Hepatocyte (in vitro differentiated cells): Measurements from ENCODE around the gene NEIL3. TPM values are rescaled to one million over a fixed set of nuclear protein-coding genes. Genes with fewer than 3 reads are reported as not detected.

Experiments used
- DNase-seq: peaks from one replicate; pipeline ENCODE4 v3.0.0-alpha.2; 2016; ENCODE audit warnings: low spot score
- H2AFZ ChIP-seq: fragments of 200-600 bp; sonication (generic); 2 replicates; pipeline ENCODE4 v1.6.0; 2016; ENCODE audit warnings: antibody characterized with exemption, mild to moderate bottlenecking
- H3K27ac ChIP-seq: fragments of 200-600 bp; sonication (generic); 2 replicates; pipeline ENCODE4 v1.5.1; 2016; ENCODE audit warnings: mild to moderate bottlenecking
- H3K27me3 ChIP-seq: fragments of 200-600 bp; sonication (generic); 2 replicates; pipeline ENCODE4 v1.6.1; 2016
- H3K36me3 ChIP-seq: fragments of 200-600 bp; sonication (generic); replicated peaks from 2 replicates; pipeline ENCODE4 v1.5.1; 2016; ENCODE audit warnings: low read depth; ENCODE audit not compliant: insufficient read depth
- H3K4me1 ChIP-seq: fragments of 200-600 bp; sonication (generic); 2 replicates; pipeline ENCODE4 v1.5.1; 2016; ENCODE audit warnings: mild to moderate bottlenecking, moderate library complexity; ENCODE audit not compliant: insufficient read depth
- H3K4me2 ChIP-seq: fragments of 200-600 bp; sonication (generic); 2 replicates; pipeline ENCODE4 v1.6.0; 2016
- H3K4me3 ChIP-seq: fragments of 200-600 bp; sonication (generic); 2 replicates; pipeline ENCODE4 v1.5.1; 2016; ENCODE audit warnings: mild to moderate bottlenecking
- H3K79me2 ChIP-seq: fragments of 200-600 bp; sonication (generic); 2 replicates; pipeline ENCODE4 v1.6.0; 2017; ENCODE audit warnings: mild to moderate bottlenecking
- H3K9me2 ChIP-seq: fragments of 200-600 bp; sonication (generic); replicated peaks from 2 replicates; pipeline ENCODE4 v1.6.0; 2017; ENCODE audit warnings: mild to moderate bottlenecking; ENCODE audit not compliant: insufficient read depth
- H3K9me3 ChIP-seq: fragments of 200-600 bp; sonication (generic); 2 replicates; pipeline ENCODE4 v1.5.1; 2016; ENCODE audit warnings: low read depth, mild to moderate bottlenecking
- H4K20me1 ChIP-seq: fragments of 200-600 bp; sonication (generic); 2 replicates; pipeline ENCODE4 v1.6.0; 2016; ENCODE audit warnings: mild to moderate bottlenecking; ENCODE audit not compliant: insufficient read depth, poor library complexity, severe bottlenecking
- CTCF ChIP-seq: fragments of 200-600 bp; sonication (generic); IDR thresholded peaks from 2 replicates; pipeline ENCODE4 v1.5.1; 2016; ENCODE audit warnings: antibody characterized with exemption, mild to moderate bottlenecking; ENCODE audit not compliant: poor library complexity
- EZH2 ChIP-seq: fragments of 200-600 bp; sonication (generic); IDR thresholded peaks from 2 replicates; pipeline ENCODE4 v1.6.1; 2016; ENCODE audit warnings: antibody characterized with exemption, mild to moderate bottlenecking, borderline replicate concordance
- EZH2phosphoT487 ChIP-seq: fragments of 200-600 bp; sonication (generic); IDR thresholded peaks from one replicate; pipeline ENCODE4 v1.6.1; 2018; ENCODE audit warnings: antibody characterized with exemption, mild to moderate bottlenecking, low read depth, moderate library complexity; ENCODE audit not compliant: unreplicated experiment, severe bottlenecking
- WGBS: methylation state at CpG from one replicate; pipeline ENCODE4 v1.1.6; 2016; ENCODE audit warnings: low lambda C conversion rate; ENCODE audit errors: missing lambda C conversion rate; 5-methylcytosine and 5-hydroxymethylcytosine counted together
- polyA plus RNA-seq: library from polyadenylated mRNA; unstranded; fragments of >200 nt; fragmentation: Nextera tagmentation; extraction: Ambion mirVana; gene quantifications from 2 replicates; pipeline ENCODE4 v1.2.1, GENCODE V29; 2016
- total RNA-seq: library from RNA; depleted of rRNA; stranded (reverse); fragments of >200 nt; gene quantifications from 2 replicates; pipeline ENCODE4 v1.2.3, GENCODE V29; 2014

Gene NEIL3
- total and polyA plus RNA-seq, 2 experiments from 2014 or later = 0.87 to 2.0 TPM

- Histone ChIP-seq H3K4me3 (no peak overlapping the region), H2AFZ (no peak overlapping the region), H3K9me2 (no peaks in the 10 kb centered on the region), H3K9me3 (no peaks in the 10 kb centered on the region), H3K79me2 (no peaks in the 10 kb centered on the region), H4K20me1 (no peaks in the 10 kb centered on the region), H3K4me1 (no peaks in the 10 kb centered on the region), H3K27ac (no peak overlapping the region), H3K36me3 (no peaks in the 10 kb centered on the region), H3K4me2 (no peak overlapping the region), H3K27me3 (no peaks in the 10 kb centered on the region)
- TF ChIP-seq CTCF (no peak), EZH2phosphoT487 (no peak), EZH2 (no peak)
- WGBS = 93% methylated on average over 5 of the region's 5 CpGs
- no peak for DNase-seq
Observed at GRCh38 chr4:177351622-177352244, 42.1 kb downstream of the NEIL3 start.

GRCh38 chr4:177356206-177356605 lies 46.5 kb downstream of the NEIL3 start:
- H3K4me2 ChIP-seq = no peak overlapping the region
- no peaks in the 10 kb centered on the region for H3K79me2 ChIP-seq
- no peak for TF ChIP-seq CTCF
- no peak for TF ChIP-seq EZH2phosphoT487
- no peak for TF ChIP-seq EZH2
- no peak overlapping the region for H3K4me3 ChIP-seq
- DNase-seq = no peak
- H2AFZ ChIP-seq = no peak overlapping the region
- H3K4me1 ChIP-seq = no peaks in the 10 kb centered on the region
- H4K20me1 ChIP-seq = no peaks in the 10 kb centered on the region
- no peaks in the 10 kb centered on the region for H3K9me3 ChIP-seq
- no peaks in the 10 kb centered on the region for H3K9me2 ChIP-seq
- no peaks in the 10 kb centered on the region for H3K36me3 ChIP-seq
- H3K27me3 ChIP-seq = no peaks in the 10 kb centered on the region
- no peak overlapping the region for H3K27ac ChIP-seq

- Histone ChIP-seq H3K4me2 (no peak overlapping the region), H3K4me1 (no peaks in the 10 kb centered on the region), H3K27me3 (no peaks in the 10 kb centered on the region), H3K27ac (no peak overlapping the region), H3K9me2 (no peaks in the 10 kb centered on the region), H2AFZ (no peak overlapping the region), H3K79me2 (no peaks in the 10 kb centered on the region), H3K4me3 (no peak overlapping the region), H3K9me3 (no peaks in the 10 kb centered on the region), H4K20me1 (no peaks in the 10 kb centered on the region), H3K36me3 (no peaks in the 10 kb centered on the region)
- TF ChIP-seq EZH2phosphoT487 = no peak
- no peak for TF ChIP-seq CTCF
- TF ChIP-seq EZH2 = no peak
- WGBS = 96% methylated on average over 7 of the region's 7 CpGs
- DNase-seq = no peak
Observed at GRCh38 chr4:177356921-177357320, 47.2 kb downstream of the NEIL3 start.

- no peak for DNase-seq
- no peaks in the 10 kb centered on the region for H3K9me2 ChIP-seq
- no peak overlapping the region for H3K4me2 ChIP-seq
- no peaks in the 10 kb centered on the region for H3K4me1 ChIP-seq
- H3K4me3 ChIP-seq = no peak overlapping the region
- no peaks in the 10 kb centered on the region for H4K20me1 ChIP-seq
- H3K79me2 ChIP-seq = no peaks in the 10 kb centered on the region
- no peak overlapping the region for H3K27ac ChIP-seq
- 68% methylated on average over 3 of the region's 3 CpGs for WGBS
- H3K9me3 ChIP-seq = no peaks in the 10 kb centered on the region
- no peak overlapping the region for H2AFZ ChIP-seq
- TF ChIP-seq CTCF (no peak), EZH2phosphoT487 (no peak), EZH2 (no peak)
- H3K36me3 ChIP-seq = no peaks in the 10 kb centered on the region
- no peaks in the 10 kb centered on the region for H3K27me3 ChIP-seq
Observed at GRCh38 chr4:177367336-177367735, 57.7 kb downstream of the NEIL3 start.
